DMS 273 (cell line): ENCODE measurements around the gene SPSB2.
A peak's percentile ranks its signal among the peaks of the same experiment; 100 is the strongest.

Experiments
- DNase-seq: peaks from one replicate; lab custom pipeline; 2025; ENCODE audit not compliant: unreplicated experiment; lab: John Stamatoyannopoulos, UW

Gene SPSB2

DNA sequence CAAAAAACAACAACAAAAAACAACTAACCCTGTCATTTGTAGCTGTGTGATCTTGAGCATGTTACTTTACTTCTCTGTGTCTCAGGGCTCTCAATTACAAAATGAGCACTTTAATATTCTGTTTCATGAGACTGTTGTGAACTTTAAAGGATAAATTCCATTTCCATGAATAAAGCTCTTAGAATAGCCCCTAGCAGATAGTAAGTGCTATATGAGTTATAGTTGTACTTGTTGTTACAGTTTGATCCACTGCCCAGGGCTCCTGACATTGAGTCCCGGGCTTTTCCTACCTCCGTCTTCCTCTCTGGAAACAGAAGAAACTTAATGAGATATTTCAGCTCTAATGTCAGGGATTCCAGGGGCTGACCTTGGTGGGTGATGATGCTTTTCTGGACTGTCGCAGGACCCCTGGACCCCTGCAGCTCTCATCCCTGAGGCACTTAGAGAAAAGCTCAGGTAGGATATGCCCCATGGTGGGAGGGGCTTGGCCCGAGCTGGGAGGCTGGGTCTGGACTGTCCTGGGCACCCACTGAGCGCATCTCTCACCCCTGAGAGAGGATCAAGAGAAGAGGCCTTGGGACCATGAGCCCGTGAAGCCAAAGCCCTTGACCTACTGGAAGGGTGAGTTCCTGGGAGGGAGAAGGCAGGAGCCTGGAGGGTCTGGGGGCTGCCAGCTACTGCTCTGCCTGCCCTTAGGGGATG is 39.8 kb downstream of the SPSB2 start:
- no peak for DNase-seq

DNA sequence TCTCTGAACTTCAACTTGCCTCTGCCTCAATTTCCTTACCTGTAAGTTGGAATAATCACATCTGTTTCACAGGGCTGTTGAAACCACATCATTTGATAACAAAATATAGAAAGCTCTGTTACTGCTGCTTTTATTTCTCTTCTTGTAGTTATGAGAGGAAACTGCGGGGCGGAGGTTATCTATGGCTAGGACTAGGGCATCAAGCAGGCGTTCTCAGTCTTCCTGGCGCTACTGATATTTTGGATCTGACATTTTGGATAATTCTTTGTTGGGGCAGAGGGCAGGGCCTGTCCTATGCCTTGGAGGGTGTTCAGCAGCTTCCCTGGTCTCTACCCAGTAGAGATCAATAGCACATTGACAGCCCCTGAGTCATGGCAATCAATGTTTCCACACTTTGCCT is 41.0 kb downstream of the SPSB2 start:
- DNase-seq = no peak

DNA sequence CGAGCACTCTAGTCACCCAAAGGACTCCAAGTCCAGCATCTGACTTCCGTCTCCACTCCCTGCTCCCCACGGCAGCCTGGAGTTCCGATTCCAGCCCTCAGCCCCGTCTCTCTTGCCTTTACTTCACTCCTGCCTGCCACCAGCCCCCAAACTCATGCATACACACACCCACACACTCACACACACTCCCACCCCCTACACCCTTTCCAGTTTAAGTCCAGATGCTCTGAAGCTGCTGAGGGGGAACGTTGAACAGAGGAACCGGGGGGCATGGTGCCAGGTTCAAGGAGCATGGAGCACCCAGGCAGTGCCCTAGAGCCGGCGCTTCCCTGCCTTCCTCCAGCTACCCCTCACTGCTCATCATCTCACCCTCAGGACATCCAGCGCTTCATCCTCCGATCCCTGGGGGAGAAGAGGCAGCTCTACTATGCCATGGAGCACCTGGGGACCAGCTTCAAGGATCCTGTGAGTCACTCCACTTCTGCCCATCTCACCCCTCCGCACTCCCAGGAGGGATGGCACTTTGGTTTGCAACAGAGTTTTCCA is 41.6 kb downstream of the SPSB2 start:
- DNase-seq = no peak

DNA sequence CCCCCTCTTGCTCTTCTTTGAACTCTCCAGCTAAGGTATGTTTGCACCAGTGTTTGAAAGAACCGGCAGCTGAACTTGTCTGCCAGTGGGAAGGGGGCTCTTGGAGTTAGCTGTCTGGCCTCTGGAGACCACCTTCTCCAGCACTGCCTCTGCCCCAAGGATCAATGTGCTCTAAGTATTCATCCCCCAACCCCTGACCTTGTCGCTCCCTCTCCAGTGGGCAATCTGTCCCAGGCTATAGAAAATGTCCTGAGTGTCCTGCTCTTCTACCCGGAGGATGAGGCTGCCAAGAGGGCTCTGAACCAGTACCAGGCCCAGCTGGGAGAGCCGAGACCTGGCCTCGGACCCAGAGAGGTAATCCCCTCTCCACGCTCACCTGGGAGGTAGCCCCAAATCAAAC is 42.1 kb downstream of the SPSB2 start:
- no peak for DNase-seq

DNA sequence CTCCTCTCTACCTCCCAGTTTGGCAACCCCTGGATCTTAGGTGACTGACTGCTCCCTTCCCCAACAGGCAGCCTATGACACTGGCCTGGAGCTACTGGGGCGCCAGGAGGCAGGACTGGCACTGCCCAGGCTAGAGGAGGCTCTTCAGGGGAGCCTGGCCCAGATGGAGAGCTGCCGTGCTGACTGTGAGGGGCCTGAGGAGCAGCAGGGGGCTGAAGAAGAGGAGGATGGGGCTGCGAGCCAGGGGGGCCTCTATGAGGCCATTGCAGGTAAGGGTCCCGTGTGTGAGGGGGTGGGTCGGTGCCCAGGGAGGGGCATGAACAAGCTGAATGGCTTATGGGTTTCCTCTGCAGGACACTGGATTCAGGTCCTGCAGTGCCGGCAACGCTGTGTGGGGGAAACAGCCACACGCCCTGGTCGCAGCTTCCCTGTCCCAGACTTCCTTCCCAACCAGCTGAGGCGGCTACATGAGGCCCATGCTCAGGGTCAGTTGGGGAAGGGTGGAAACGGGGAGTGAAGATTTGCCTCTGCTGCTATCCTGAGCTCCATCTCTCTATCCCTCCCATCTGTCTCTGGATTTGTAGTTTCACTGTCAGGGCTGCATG is 42.7 kb downstream of the SPSB2 start:
- no peak for DNase-seq

DNA sequence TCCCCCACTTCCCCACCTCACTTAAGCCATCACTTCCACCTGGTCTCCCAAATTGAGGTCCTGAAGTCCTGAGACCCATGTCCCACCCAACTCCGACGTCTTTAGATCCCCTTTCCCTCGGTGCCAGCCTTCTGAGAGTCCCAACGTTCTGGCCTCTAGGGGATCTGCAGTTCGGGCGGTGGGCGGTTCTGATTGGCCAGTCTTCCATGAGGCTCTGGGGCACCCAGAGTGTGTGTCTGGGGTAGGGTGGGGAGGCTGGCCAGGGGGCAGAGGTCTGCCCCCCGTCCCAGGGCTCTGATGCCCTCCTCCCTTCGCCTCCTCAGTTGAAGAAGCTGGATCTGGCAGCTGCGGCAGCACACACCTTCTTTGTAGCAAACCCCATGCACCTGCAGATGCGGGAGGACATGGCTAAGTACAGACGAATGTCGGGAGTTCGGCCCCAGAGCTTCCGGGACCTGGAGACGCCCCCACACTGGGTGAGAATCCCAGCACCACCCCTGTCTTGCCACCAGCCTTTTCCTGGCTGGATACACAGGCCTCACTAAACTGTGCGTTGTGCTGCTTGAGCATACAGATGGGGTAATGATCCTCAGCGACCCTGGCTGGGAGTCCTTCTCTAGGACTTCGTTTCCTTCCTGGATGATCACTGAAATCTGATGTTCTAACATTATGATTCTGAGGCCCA is 43.4 kb downstream of the SPSB2 start:
- DNase-seq = peak; percentile 54

DNA sequence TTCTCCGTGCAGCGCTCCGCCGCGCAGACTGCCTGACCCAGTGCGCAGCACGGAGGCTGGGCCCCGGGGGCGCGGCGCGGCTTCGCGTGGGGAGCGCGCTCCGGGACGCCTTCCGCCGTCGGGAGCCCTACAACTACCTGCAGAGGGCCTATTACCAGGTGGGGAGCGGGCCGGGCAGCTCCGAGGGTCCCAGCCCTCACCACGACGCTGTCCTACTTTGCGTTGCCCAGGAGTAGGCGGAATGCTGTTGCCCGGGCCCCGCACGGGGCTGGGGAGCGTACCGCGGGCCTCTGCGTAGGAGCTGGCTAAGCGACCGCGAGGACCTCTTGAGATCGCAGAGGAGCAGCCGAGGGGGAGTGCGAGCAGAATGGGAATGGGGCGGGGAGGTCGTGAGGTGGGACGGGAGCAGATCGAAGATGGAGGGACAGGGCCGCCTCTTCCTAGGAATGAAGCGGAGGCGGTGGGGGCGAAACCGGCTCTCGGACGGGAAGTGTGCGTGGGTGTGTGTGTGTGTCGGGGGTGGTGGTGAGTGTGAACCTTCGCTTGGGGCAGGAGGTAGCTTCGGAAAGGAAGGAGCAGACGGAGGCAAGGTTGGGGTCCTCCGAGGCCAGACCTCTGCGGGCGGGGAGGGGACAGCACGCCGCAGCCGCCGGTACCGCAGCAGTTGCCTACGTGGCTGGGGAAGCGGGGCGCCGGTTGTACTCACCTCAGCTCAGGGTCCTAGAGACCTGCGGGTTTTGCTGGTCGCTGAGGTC is 44.1 kb downstream of the SPSB2 start:
- peak; percentile 54 for DNase-seq

DNA sequence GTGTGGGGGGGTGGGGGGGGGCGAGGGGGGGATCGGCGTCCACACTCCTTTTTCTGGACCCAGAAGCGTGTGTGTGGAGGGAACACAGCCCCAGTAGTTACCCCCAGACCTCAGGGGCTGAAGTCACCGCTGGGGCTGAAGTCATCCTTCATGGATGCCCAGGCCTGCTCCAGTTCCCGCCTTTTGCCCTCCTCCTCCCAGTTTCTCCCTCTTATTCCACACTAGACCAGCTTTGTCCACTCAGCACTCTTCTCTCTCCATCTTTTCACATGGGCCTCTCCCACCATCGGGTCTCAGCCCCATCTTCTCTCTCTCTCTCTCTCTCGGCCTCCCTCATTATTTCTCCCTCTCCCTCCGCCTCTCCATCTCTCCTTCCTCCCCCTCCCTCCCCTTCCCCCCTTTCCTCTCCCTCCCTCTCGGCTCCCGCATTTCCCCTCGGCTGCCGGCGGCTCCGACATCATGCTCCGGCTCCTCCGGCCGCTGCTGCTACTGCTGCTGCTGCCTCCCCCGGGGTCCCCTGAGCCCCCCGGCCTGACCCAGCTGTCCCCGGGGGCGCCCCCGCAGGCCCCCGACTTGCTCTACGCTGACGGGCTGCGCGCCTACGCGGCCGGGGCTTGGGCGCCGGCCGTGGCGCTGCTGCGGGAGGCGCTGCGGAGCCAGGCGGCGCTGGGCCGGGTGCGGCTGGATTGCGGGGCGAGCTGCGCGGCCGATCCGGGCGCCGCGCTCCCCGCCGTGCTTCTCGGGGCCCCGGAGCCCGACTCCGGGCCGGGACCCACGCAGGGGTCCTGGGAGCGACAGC is 44.9 kb downstream of the SPSB2 start, which contains the start of gene P3H3:
Gene P3H3 (plus strand): TSS at position 426 of the 799 bp plus-strand sequence. CDS start 34 bp downstream, at position 460.
- DNase-seq = peak; percentile 71

DNA sequence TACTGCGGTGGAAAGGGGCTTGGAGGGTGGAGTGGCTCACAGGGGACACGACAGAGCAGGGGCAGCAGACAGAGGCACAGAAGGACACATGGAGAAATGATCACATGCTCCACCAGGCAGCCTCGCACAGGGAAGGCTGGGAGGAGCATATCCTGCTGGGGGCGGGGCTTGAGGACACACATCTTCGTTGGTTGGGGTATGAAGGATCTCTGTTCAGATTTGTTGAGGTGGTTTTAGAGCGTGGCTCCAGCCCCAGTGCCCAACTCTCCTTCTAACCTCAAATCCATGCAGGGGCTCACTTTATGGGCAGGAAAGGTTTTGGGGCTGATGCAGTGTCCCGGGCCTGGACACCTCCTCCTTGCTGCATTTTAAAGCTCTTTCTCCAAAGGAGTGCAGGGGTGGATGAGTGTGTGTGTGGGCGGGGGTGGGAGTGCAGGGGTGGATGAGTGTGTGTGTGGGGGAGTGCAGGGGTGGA is 45.6 kb downstream of the SPSB2 start:
- DNase-seq = peak; percentile 88

DNA sequence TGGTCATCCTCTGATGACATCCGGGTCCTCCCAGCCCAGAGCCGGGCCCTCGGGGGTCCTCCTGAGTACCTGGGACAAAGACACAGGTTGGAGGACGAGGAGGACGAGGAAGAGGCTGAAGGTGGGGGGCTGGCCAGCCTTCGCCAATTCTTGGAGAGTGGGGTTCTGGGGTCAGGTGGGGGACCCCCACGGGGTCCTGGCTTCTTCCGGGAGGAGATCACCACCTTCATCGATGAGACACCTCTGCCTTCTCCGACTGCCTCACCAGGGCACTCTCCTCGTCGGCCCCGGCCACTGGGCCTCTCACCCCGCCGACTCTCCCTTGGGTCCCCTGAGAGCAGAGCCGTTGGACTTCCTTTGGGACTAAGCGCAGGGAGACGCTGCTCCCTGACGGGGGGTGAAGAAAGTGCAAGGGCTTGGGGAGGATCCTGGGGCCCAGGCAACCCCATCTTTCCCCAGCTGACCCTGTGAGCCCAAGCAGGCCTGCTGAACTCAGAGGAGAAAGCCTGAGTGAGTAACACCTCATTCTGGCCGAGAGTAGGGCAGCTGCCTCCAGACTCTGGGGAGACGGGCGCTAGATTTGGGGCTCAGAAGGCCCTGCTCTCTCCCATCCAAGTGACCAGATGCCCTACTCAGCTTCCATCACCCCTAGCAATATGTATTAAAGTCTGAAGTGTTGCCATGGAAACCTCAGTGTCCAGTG is 46.2 kb downstream of the SPSB2 start:
- no peak for DNase-seq

DNA sequence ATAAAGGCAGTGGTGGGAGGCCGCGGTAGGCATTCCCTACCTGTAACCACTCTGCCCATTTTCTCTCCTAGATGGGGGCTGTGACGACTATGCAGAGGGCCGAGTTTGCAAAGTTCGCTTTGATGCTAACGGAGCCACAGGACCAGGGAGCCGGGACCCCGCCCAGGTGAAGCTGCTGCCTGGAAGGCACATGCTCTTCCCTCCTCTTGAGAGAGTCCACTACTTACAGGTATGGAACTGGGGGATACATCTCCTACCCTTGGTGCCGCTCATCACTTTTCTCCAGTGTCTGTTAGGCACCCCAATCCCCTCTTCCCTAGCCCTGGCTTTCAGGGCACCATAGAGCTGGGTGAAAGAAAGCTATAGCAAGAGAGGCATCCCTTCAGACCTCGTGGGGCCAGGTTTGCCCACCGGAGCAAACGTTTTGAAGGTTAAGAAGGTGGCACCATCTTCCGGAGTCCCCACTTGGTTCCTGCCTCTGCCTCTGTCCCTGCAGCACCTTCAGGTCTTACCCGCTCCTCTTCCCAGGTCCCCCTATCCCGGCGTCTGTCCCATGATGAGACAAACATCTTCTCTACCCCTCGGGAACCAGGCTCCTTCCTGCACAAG is 46.9 kb downstream of the SPSB2 start:
- DNase-seq = no peak

DNA sequence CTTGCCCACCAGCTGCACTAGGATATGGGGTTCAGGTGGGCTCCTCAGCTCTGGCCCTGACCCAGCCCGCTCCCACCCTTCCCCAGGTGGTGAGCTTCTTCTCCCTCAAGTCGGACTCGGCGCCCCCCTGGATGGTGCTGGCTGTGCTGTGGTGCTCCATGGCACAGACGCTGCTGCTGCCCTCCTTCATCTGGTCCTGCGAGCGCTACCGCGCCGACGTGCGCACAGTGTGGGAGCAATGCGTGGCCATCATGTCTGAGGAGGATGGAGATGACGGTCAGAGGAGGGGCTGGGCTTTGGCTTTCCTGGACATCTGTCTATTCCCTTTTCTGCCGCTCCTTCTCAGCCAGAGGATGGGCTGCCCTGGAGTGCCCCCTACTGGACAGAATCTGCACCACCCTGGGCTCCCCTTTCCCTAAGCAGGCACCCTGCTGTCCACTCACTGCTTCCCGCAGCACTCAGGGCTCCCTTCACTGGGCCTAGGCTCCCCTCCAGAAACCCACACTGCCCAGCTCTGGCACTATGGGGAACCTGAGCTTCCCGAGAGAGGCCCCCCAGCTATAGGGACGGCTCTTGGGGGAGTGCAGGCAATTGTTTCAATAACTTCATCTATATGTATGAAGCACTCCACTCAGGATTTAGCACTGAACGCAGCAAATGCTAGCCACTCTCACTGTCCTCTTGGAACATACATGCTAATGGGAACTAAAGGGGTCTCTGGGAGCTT is 47.5 kb downstream of the SPSB2 start:
- peak; percentile 87 for DNase-seq

DNA sequence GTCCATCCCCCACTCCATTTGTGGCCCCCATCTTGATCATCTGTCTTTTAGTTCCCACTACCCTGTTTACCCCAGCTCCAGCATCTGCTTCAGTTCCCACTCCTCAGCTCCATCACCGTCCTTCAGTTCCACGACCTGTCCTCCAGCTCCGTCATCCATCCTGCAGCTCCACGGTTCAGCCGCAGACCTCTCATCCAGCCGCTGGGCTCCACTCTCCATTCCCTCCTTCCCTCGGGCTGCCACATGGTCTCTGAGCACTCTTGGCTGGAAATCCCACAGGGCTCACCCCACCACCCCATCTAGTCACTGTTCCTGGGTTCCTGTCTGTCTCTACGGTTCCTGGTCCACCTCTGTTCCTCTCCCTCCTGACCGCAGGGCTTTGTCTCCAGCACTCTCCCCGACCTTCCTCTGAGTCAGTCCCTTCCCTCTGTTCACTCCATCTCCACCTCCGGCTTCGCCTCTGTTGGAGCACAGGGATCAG is 48.2 kb downstream of the SPSB2 start:
- DNase-seq = peak; percentile 50

DNA sequence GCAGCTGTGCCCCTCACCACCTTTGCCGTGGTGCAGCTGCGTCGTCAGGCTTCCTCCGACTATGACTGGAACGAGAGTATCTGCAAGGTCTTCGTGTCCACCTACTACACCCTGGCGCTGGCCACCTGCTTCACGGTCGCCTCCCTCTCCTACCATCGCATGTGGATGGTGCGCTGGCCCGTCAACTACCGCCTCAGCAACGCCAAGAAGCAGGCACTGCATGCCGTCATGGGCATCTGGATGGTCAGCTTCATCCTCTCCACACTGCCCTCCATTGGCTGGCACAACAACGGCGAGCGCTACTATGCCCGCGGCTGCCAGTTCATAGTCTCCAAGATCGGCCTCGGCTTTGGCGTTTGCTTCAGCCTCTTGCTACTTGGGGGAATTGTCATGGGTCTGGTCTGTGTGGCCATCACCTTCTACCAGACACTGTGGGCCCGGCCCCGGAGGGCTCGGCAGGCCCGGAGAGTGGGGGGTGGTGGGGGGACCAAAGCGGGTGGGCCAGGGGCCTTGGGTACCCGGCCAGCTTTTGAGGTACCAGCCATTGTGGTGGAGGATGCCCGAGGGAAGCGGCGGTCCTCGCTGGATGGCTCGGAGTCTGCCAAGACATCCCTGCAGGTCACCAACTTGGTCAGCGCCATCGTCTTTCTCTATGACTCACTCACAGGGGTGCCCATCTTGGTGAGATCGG is 48.9 kb downstream of the SPSB2 start:
- DNase-seq = no peak

DNA sequence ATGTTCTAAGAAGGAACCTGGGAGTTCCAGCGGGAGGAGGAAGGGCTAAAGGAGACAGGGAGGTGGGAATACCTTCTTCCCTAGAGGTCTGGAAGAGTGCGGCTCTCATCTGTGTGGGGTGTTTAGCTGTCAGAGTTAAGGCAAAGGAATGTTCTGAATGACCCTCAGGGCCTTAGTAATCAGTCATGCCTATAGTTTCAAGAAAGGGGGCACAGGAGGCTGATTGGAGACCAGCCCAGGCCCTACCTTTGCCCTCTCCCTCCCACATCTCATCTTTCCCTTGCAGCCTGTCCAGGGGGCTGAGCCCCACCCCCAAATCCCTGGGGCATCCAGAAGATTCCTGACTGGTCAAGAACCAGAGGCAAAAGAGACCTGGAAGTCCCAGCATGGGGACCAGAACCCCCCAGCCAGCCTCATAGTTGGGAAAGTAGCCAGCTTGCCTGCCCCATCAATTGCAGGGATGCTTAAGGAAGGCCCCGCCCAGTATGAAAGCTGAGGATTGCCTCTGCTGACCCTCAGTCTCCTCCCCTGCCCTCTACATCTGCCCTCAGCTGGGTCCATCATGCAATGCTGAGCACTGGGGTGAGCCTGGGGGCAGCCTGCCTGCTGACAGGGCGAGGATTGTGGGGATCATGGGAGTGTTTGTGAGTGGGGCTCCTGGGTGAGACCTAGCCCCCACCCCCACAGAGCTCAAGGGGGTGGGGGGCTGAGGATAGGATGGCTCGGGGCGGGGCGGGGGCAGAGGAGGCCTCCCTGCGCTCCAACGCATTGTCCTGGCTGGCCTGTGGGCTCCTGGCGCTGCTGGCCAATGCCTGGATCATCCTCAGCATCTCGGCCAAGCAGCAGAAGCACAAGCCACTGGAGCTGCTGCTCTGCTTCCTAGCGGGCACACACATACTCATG is 49.7 kb downstream of the SPSB2 start:
- DNase-seq = no peak

DNA sequence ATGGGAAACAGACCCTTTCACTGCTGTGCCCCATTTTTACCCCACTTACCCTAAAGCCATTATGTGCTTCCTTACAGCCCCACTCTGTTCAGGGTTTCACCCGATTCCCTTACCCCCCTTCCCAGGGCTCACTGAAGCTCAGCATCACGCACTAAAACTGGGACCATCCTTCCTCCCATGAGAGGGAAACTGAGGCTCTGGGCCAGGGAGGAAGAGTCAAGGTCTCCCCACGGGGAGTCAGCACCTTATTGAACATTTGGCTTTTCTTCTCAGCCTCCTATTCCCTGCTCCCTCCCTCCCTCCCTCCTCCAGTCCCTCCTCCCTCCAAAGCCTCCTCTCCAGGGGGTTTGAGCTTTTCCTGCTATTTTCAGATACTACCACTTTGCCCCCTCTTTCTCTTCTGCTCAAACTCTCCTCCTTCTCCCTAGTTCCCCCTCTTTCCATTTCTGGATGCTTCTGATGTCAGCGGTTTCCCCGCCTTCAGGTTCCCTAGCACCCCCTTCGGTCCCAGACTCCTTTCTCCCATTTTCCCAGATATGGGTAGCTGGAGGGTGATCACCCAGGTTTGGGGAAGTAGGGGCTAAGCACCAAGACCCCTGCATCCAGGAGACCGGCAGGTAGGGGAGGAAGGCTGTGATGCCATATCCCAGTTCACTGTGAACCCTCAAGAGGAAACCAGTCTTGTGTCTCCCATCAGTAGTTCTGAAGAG is 50.5 kb downstream of the SPSB2 start:
- no peak for DNase-seq
